Endodermal cell (in vitro differentiated cells): ENCODE data around the gene AHDC1. TPM values are rescaled to one million over a fixed set of nuclear protein-coding genes. Genes with fewer than 3 reads are reported as not detected.

ENCODE experiments used
- DNase-seq: peaks from one replicate; pipeline ENCODE4 v3.0.0-alpha.2; 2017
- H3K27ac ChIP-seq: 2 replicates; pipeline ENCODE4 v1.5.1; 2013; ENCODE audit warnings: mild to moderate bottlenecking, low read depth, low read length, moderate library complexity
- H3K27me3 ChIP-seq: 2 replicates; pipeline ENCODE4 v1.6.1; 2013; ENCODE audit warnings: mild to moderate bottlenecking, low read length, moderate library complexity; ENCODE audit not compliant: insufficient read depth, control insufficient read depth, poor library complexity, severe bottlenecking
- H3K36me3 ChIP-seq: 2 replicates; pipeline ENCODE4 v1.7.0; 2013; ENCODE audit warnings: mild to moderate bottlenecking, low read length, moderate library complexity; ENCODE audit not compliant: control insufficient read depth, insufficient read depth
- H3K4me1 ChIP-seq: one replicate; pipeline ENCODE4 v1.7.0; 2013; ENCODE audit warnings: low read length; ENCODE audit not compliant: control insufficient read depth, insufficient read depth
- H3K4me3 ChIP-seq: 2 replicates; pipeline ENCODE4 v1.5.1; 2013; ENCODE audit warnings: mild to moderate bottlenecking, low read length, moderate library complexity
- H3K9ac ChIP-seq: 2 replicates; pipeline ENCODE4 v1.6.1; 2013; ENCODE audit warnings: mild to moderate bottlenecking, low read length, moderate library complexity; ENCODE audit not compliant: poor library complexity, severe bottlenecking; ENCODE audit errors: extremely low read depth
- H3K9me3 ChIP-seq: 2 replicates; pipeline ENCODE4 v1.6.1; 2013; ENCODE audit warnings: mild to moderate bottlenecking, low read length, moderate library complexity; ENCODE audit not compliant: control insufficient read depth
- H3K27ac Mint-ChIP-seq: 2 replicates; pipeline ENCODE4 v1.8.0; 2020; ENCODE audit warnings: mixed read lengths
- H3K27me3 Mint-ChIP-seq: 2 replicates; pipeline ENCODE4 v1.8.0; 2021; ENCODE audit warnings: mild to moderate bottlenecking, mixed read lengths; ENCODE audit not compliant: insufficient read depth
- H3K36me3 Mint-ChIP-seq: 2 replicates; pipeline ENCODE4 v1.8.0; 2020; ENCODE audit warnings: low read depth, mixed read lengths
- H3K4me1 Mint-ChIP-seq: 2 replicates; pipeline ENCODE4 v1.8.0; 2020; ENCODE audit warnings: mixed read lengths
- H3K4me3 Mint-ChIP-seq: 2 replicates; pipeline ENCODE4 v1.8.0; 2020; ENCODE audit warnings: mild to moderate bottlenecking, moderate library complexity, mixed read lengths
- H3K9me3 Mint-ChIP-seq: 2 replicates; pipeline ENCODE4 v1.8.0; 2020; ENCODE audit warnings: mild to moderate bottlenecking, mixed read lengths
- CTCF ChIP-seq: fragments of 200-600 bp; sonication (generic); conservative IDR thresholded peaks from 2 replicates; pipeline ENCODE4 v1.5.0; 2021; ENCODE audit warnings: antibody characterized with exemption, mild to moderate bottlenecking
- WGBS, 2 experiments: methylation state at CpG; one replicate each; pipeline versions ENCODE4 v1.1.5 to v1.1.7; 2013; ENCODE audit warnings: missing lambda C conversion rate in 2 of 2, mixed read lengths in 1 of 2; ENCODE audit not compliant: insufficient coverage in 1 of 2, insufficient read length in 1 of 2; 5-methylcytosine and 5-hydroxymethylcytosine counted together
- total RNA-seq, 2 donors: library from RNA; stranded (reverse); fragmentation: NEBNext Ultra II Directional in 1 of 2; extraction: Animal tissue kit (Norgen Biotek cat#: 25700) in 1 of 2; gene quantifications; 2 replicates in 1 of 2; 3 replicates in 1 of 2; pipeline ENCODE4 v1.2.1, GENCODE V29; 2021

The AHDC1 gene
- total RNA-seq, 2 donors from 2014 or later, result 39.3 to 41.2 TPM

GRCh38 chr1:27521336-27521831 is 82.6 kb downstream of the AHDC1 start:
- H3K4me3 Mint-ChIP-seq, result no peak overlapping the region
- Histone ChIP-seq H3K36me3 (no peaks in the 10 kb centered on the region), H3K9ac (no peak overlapping the region), H3K4me3 (no peak overlapping the region), H3K27ac (peak overlapping the region; percentile 41), H3K27me3 (no peaks in the 10 kb centered on the region), H3K4me1 (peaks cover 13% of the 10 kb centered on the region), H3K9me3 (no peaks in the 10 kb centered on the region)
- peaks cover 48% of the 10 kb centered on the region for H3K4me1 Mint-ChIP-seq
- no peak for TF ChIP-seq CTCF
- DNase-seq, result no peak
- H3K9me3 Mint-ChIP-seq, result no peaks in the 10 kb centered on the region
- no peaks in the 10 kb centered on the region for H3K27me3 Mint-ChIP-seq
- H3K36me3 Mint-ChIP-seq, result no peaks in the 10 kb centered on the region
- WGBS, 2 experiments, result 88 to 97% methylated on average over 10 to 20 of the region's 20 CpGs
- H3K27ac Mint-ChIP-seq, result no peak overlapping the region

- H3K4me1 ChIP-seq, result peaks cover 8% of the 10 kb centered on the region
- no peaks in the 10 kb centered on the region for H3K36me3 Mint-ChIP-seq
- no peaks in the 10 kb centered on the region for H3K9me3 ChIP-seq
- DNase-seq, result no peak
- WGBS, 2 experiments, result 60 to 85% methylated on average over 1 to 4 of the region's 4 CpGs
- no peak overlapping the region for H3K9ac ChIP-seq
- no peak overlapping the region for H3K4me3 Mint-ChIP-seq
- H3K27me3 Mint-ChIP-seq, result no peaks in the 10 kb centered on the region
- peak overlapping the region; percentile 91 for H3K27ac ChIP-seq
- H3K36me3 ChIP-seq, result no peaks in the 10 kb centered on the region
- no peak overlapping the region for H3K4me3 ChIP-seq
- H3K4me1 Mint-ChIP-seq, result peaks cover 41% of the 10 kb centered on the region
- no peaks in the 10 kb centered on the region for H3K27me3 ChIP-seq
- H3K27ac Mint-ChIP-seq, result no peak overlapping the region
- H3K9me3 Mint-ChIP-seq, result no peaks in the 10 kb centered on the region
- TF ChIP-seq CTCF, result no peak
Observed at GRCh38 chr1:27520651-27521050, 83.3 kb downstream of the AHDC1 start.

GRCh38 chr1:27519331-27520258 is 84.3 kb downstream of the AHDC1 start:
- no peaks in the 10 kb centered on the region for H3K27me3 Mint-ChIP-seq
- no peak overlapping the region for H3K9ac ChIP-seq
- H3K9me3 Mint-ChIP-seq, result no peaks in the 10 kb centered on the region
- H3K27me3 ChIP-seq, result no peaks in the 10 kb centered on the region
- no peaks in the 10 kb centered on the region for H3K9me3 ChIP-seq
- no peak overlapping the region for H3K4me3 ChIP-seq
- H3K36me3 Mint-ChIP-seq, result no peaks in the 10 kb centered on the region
- H3K27ac ChIP-seq, result peak overlapping the region; percentile 91
- H3K4me1 ChIP-seq, result peaks cover 4% of the 10 kb centered on the region
- peak; percentile 73 for DNase-seq
- no peak overlapping the region for H3K27ac Mint-ChIP-seq
- 59 to 75% methylated on average over 11 to 24 of the region's 24 CpGs for whole genome bisulfite sequencing, 2 experiments
- no peak overlapping the region for H3K4me3 Mint-ChIP-seq
- peaks cover 34% of the 10 kb centered on the region for H3K4me1 Mint-ChIP-seq
- H3K36me3 ChIP-seq, result no peaks in the 10 kb centered on the region
- TF ChIP-seq CTCF, result no peak
